Activated CD8-positive, alpha-beta memory T cell treated with anti-CD3 and anti-CD28 coated beads, Interleukin-2, amount 50 U/mL, for 1 hour (primary cell): ENCODE results near the gene EMSY.

ENCODE experiments used
- DNase-seq: peaks from one replicate; pipeline ENCODE4 v3.0.0-alpha.2; 2020; ENCODE audit errors: extremely low read depth

EMSY gene

DNA sequence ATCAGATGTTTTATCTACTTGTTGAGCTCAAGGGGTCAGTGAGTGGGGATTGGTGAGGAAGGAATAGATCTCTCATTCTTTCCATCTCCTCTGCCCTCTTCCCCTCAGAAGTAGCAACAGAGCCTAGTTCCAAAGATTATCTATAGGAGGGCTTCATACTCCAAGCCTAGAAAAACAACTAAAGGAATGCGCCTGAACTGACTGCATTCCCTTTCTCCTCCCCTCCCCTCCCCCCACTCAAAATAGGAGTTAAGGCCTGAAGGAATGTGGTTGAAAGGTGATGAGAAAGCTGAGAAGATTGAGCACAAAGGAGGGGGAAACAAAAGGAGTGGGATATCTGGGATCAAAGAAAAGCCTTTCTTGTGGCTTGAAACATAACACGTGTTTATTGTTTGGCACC is 10.5 kb downstream of the EMSY start:
- DNase-seq: no peak

DNA sequence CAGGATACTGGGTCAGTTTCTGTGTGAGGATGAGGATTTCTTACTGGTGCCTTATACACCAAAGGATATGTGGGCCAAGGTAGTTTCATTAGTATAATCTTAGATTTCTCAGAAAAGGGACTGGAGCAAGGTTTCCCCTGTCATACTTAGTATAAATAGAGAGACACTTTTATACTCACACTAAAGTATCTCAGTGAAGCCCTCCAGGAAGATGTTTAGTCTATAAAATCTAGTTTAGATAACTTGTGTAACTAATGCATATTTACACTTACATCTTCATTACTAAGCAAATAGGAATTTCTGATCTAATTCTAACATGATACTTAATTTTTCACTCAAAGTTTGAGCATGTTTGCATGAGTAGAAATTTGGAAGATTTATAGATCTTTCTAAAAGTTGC is 11.1 kb downstream of the EMSY start:
- no peak for DNase-seq

DNA sequence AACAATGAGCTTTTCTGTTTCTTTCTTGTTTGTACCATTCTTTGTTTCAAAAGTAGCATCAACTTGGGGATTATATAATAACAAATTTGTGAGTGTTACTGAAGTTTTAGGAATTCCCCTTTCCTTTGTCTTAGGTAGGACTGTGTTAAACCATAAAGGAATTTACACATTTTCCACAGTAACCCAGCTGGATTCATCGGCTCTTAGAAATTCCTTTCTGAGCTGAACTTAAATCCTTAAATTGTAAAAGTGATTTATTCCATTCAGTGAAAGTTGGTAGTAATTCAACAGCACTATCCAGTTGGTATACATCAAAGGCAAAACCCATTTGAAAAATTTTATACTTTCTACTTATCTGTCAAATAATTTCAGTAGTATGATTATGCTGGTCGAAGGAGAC is 11.8 kb downstream of the EMSY start:
- DNase-seq: no peak

DNA sequence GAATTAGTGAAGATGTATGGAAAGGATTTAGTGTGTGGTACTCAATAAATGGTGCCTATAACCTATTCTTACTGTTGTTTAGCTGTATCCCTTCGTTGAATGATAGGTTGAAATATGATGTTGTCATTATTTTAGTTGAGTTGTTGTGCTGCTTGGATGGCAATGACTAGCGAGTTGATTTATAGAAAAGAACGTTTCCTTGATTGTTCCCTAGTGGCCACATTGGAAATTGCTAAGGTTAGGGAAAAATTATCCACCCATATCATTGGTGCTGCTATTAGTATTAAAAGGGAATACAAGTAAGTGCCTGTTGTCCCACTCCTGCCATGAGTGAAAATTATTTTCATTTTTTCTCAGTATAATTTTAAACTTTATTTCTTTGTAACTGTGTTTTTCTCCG is 14.5 kb downstream of the EMSY start:
- no peak for DNase-seq

DNA sequence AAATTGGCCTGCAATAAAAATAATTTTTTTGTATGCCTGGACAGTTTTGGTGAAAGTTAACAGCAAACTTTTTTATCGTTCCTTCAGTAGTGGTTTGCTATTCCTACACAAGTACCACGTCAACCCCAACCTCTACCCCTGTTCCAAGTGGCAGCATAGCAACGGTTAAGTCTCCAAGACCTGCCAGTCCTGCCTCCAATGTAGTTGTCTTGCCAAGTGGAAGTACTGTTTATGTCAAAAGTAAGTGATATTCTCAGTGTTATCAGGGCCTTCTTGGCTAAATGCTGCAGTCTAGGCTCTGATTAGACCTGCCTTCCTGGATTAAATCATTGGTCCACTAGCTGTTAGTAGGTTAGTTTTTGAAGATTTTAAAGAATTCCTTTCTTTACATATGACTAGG is 15.0 kb downstream of the EMSY start:
- no peak for DNase-seq

DNA sequence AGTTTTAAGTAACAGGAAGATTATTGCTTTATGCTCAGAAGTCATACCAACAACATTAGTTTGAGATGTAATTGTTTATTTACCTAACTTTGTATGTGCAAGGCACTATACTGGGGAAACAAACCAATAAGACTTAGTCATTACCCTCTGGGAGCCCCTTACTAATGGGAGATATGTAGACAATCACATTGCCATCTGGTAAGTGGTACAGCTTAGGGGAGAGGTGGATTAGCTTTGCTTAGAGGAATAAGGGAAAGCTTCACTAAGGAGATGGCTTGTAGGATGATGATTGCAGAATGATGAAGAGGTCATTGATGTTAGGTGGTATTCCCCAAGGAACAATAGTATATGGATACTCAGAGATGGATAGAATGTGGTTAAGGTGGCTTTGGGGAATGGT is 17.5 kb downstream of the EMSY start:
- DNase-seq: no peak

DNA sequence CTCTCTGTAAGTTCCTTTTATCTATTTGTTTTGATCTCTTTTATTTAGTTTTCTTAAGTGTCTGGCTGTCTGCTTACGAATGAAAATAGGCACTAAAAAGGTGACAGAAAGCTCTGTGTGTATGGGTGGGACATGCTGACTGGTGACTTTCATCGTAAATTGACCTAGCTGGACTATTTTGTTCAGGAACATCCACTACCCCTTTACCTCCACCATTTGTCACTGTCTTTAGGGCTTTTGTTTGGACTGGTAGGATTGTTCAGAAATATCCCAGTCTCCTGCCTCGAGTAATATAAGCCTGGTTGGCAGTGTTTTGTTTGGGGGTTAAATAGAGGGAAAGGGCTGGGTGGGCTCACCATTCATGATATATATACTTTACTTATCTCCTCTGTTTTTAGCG is 20.9 kb downstream of the EMSY start:
- DNase-seq: no peak

DNA sequence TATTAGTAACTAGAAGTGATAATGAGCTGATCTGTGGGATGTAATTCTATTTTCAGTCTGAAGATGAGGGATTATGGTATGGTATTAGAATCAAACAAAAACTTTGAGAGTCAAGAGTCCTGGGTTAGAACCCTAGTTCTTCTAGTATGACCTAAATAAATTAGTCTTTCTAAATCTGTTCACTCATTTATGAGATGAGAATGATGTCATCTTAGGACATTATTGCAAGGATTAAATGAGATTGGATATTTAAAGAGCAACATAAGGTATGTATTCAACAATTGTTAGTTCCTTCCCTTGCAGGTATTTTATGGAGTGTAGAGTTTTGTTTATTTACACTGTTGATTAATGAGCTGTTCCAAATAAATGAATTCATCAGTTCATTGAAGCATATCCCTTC is 21.8 kb downstream of the EMSY start:
- DNase-seq: no peak

DNA sequence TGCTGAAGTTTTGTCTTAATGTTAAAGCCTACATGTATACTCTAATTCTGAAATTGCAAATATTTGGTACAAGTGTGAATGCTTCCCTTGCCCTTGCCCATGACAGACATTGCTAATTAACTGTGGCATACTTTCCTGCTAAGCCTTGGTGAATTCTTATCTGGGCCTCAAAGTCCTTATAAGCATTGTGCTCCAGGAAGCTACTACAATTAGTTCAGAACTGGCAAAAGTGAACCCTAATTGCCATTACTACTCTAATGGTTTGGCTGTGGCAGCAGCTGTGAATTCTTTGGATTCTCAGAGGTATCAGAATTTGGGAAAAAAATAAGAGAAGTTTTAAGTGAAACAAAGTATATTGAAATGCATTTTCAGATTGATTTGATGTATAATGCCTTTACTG is 24.3 kb downstream of the EMSY start:
- DNase-seq: no peak

DNA sequence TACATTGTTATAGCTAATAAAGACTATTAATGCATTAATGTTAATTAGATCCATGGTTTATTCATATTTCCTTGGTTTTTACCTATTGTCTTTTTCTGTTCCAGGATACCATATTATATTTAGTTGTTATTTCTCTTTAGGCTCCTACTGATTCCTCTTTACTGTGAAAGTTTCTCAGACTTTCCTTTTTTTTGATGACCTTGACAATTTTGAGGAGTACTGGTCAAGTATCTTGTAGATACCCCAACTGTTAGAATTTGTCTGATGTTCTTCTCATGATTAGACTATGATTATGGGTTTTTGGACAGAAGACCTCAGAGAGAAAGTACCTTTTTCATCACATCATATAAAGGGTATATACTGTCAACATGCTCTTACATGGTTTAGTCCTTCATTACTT is 26.6 kb downstream of the EMSY start:
- DNase-seq: no peak

DNA sequence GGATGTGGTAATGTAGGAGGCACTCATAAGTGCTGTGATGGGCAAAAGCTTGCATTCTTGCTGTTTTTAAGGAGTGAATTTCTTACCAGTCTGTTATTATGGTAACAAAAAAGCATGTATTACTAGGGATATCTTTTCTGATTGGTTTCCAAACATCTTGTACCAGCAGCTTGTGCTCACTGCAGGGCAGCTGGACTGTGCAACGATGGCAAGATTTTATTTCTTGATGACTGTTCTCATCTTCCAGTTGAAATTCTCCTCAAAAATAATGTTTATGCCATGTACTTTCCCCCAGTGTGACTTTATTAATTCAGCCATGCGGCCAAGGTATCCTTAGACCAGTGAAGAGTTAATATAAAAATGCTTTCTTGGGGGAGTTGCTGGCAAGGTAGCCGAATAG is 35.4 kb downstream of the EMSY start:
- no peak for DNase-seq

DNA sequence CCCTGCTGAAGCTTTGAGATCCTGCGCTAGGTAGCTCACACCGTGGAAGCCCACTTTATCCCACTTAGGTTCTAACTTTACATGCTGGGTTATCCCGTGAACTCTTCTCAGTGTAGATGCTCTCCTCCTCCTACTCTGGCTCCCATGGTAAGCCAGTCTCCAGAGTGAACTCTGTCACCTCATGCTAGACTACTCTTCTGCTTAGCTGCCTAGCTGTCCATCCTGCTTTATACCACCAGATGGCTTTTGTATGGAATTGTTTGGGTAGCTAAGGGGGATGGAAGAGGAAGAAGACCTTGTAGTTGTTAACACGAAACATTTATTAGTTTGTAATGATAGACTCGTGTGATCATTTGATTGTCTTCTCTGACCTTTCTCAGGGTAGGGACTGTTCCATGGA is 46.8 kb downstream of the EMSY start:
- DNase-seq: no peak

DNA sequence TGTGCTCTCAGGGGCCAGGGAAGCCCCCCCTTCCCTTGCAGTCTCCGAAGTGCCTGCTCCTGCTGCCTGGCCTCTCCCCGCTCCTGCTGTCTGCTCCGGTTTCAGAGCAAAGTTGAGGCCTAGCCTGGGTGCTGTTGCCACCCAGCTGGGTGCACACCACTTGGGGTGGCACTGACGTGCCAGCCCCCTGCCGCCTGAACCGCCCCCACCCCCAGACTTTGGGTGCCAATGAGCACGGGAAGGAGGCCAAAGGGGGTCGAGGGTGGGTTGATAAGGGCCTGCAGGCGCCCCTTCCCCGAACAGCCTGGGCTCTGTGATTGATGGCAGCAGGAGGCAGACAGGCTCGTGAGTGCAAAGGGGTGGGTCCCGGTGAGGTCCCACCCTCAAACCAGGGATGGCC is 48.2 kb downstream of the EMSY start:
- no peak for DNase-seq

DNA sequence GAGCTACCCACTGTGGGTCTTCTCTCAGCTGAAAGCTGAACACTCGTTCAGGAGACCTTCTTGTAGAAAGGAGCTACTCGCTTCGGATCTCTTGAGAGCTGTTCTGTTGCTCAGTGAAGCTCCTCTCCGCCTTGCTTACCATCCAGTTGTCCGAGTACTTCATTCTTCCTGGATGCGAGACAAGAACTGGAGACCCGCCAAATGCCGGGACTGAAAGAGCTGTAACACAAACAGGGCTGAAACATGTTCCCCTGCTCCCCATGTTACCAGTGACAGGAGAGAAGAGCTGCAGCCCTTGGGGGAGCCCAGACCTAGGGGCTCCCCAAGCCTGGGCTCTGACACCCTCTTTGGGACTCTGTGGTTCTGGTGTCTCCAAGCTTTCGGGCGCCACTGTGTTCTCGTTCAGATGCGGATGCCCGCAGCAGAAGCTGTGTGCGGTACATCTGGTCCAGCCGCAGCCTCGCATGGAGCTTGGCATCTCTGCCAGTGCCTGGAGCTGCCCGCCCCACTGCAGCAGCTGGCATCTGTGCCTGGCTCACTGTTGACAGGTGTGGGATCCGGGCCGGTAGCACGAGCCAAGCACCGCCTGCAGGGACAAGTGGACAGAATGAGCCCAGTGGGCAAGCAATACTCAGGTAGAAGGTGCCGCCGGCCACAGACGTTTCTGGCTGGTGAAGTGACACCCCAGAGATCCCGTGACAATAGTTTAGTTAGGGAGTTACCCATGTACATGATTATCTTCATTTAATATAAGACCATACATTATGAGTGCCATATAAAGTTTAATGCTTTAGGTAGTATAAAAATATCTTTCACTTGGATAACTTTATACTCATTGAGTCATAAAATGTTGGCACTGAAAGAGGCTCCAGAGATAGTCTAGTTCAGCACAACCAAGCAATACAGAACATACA is 49.1 kb downstream of the EMSY start:
- DNase-seq: no peak

DNA sequence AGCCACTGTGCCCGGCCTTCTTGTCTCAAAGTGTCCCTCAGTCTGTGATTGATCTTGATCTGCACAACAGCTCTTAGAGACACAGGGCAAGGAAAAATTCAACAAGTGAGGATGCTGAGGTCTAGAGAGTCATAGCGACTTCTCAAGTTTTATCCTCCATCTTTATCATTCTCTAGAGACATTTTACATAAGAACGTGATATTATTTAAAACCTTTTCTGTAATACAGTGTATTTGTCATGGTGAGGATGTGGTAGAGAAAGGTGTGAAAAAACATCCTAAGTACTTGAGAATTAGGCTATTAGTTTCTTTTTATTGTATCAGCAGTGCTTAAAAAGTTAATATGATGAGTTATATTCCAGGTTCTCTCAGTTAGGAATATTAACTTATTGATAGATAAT is 50.2 kb downstream of the EMSY start:
- DNase-seq: no peak

DNA sequence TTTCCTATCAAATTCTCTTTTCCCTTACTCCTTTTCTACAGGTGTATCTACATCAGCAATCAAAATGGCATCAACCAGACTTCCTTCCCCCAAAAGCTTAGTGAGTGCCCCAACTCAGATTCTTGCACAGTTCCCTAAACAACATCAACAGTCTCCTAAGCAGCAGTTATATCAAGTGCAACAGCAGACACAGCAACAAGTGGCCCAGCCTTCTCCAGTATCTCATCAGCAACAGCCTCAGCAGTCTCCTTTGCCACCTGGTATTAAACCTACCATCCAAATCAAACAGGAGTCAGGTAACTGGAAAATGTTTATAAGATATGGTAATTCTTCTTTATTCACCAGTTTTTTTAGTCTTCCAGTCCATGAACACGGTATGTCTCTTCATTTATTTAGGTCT is 51.4 kb downstream of the EMSY start:
- DNase-seq: no peak

DNA sequence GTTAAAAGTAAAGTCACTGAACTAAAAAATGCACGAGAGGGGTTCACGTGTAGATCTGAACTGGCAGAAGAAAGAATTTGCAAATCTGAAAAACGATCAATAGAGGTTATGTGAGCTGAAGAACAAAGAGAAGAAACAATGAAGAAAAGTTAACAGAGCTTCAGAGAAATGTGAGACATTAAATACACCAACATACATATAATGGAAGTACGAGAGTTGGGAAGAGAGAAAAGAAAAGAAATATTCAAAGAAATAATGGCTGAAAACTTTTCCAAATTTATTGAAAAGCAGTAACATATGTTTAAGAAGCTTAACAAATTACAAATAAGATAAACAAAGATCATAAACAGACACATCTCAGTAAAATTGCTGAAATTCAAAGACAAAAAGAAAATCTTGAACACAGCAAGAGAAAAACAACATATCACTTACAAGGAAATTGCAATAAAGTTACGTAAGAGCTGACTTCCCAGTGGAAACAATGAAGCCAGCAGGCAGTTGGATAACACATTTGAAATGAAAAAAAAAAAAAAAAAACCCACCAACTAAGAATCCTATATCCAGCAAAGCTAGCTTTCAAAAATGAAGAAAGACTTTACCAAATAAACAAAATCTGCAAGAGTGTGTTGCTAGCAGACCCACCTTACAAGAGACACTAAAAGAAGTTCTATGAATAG is 56.8 kb downstream of the EMSY start:
- DNase-seq: no peak

DNA sequence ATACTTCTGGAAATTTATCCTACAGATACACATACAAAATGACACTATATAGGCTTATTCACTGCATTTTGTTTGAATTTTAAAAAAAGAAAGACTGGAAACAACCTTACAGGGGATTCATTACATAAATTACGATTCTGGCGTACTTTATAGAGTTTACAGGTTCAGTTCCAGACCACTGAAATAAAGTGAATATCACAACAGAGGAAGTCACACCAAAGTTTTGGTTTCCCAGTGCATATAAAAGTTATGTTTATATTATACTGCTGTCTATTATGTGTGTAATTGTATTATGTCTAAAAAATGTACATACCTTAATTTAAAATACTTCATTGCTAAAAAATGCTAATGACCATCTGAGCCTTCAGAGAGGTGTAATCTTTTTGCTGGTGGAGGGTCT is 62.0 kb downstream of the EMSY start:
- no peak for DNase-seq

DNA sequence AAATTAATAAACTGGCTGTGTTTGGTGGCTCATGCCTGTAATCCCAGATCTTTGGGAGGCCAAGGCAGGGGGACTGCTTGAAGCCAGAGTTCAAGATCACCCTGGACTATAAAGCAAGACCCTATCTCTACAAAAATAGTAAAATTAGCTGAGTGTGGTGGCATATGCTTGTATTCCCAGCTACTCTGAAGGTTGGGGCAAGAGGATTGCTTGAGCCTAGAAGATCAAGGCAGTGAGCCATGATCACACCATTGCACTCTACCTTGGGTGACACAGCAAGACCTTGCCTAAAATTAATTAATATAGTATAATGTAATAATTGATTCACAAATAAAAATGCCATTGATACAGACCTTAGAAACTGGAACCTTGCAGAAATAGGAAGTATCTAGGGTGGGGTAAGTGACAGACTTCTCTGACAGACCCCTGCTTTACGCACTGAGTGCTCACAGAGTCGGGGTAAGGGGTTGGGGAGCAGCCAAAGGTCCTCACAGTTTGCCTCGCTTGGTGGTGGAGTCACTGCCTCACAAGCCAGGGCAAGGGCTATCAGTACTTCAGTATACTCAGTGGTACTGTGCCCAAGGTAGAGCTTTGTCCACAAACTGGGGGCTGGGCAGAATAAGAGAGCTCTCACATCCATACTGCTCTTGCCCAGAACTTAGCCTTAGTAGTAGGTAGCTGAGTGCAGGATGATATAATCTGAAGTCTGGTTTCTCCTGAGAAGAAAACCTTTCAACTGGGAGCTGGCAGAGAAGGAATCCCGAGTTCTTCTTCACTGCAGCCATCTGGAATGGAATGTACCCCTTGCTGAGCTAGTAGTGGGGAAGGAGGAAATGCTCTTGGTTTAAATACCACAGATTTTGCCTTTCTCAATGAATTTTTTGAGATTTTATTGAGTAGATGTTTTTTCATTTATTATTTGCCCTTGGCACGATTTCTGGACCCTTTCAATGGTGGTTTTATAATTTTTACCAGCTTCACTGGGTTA is 65.5 kb downstream of the EMSY start:
- no peak for DNase-seq

DNA sequence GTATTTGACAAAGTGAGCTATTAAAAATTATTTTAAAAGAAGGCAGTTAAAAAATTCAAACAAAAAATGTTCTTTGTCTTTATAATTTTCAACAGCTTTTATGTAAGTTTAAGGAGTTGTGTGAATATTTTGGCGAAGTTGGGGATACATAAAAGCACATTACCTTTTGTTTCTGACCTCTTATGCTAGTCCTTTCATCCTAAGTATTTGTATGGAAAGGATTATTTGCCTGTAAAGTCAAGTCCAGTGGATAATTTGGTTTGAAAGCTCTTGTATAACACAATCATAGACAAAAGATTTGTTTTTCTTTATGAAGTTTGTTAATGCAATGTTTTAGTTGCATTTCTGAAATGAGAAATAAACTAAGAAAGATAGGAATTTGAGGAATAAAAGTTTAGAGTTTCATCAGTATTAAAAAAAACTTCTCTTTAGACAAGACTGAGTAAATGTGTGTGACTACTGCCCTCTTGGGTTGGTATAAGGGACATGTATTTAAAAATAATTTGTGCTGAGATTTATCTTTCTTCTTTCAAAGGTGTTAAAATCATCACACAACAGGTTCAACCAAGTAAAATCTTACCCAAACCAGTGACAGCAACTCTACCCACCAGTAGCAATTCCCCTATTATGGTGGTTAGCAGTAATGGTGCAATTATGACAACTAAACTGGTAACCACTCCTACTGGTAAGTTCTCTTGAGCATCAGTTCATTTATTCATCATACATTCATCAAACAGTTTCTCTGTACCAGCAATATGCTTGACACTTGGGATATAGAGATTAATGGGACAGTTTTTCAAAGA is 68.2 kb downstream of the EMSY start:
- DNase-seq: no peak

DNA sequence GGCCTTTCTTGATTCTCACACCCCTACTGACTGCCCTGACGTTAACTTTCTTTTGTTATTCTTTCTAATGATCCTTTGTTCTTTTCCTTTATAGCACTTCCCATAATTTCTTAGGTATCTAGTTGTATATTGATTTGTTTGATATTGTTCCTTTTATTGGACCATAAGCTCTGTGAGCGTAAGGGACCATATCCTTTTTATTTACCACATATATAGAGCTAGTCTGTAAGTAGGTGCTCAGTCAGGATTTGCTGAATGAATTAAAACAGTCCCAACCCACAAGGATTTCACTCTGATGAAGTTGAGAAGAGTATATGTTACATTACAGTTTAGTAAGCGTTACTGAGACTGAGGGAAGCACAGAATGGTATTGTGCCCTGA is 68.8 kb downstream of the EMSY start:
- DNase-seq: no peak

DNA sequence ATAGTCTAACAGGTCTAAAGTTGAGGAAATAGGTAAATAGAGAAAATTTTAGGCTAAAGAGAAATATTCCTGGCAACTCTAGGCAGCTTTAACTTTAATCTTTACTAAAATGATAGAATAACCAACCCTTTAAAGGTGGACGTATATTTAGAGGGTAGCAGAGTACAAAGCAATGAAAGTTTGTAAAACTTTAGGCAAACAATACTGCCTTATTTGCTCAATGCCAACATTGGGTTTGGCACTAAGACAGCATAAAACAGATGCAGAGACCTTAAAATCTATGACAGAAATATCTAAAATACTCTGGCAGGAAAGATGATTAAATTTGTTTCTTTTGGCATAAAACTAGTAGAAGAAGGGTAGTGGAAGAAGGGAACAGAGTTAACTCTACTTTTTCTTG is 70.7 kb downstream of the EMSY start:
- no peak for DNase-seq
